ENCODE measurements around the gene ERICH6. TPM values are rescaled to one million over a fixed set of nuclear protein-coding genes. Genes with fewer than 3 reads are reported as not detected.

The ERICH6 gene
- total RNA-seq, 2 experiments from 2014 or later: 0.38 to 0.81 TPM

DNA sequence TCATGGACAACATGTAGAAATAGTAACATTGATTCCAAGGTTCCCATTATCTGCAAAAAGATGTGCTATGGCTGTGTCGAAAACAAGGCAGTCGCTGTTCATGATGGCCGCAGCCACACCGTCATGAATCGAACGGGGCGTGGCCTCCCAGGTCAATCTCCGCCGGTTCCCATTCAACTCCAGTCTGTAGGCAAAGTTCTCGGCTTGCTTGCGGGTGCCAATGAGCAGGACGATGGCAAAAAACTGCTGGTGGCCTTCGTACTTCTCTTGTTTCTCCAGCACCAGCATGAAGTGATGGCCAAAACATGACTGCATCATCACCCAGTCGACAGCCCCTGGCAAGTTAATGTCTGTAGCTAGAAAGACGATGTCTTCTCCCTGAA, 38.4 kb upstream of the ERICH6 start:
- ChIA-PET POLR2A (interaction anchor here (1.1 to 2.0 kb wide), 2 partner anchors 11 to 20 kb away, joined by 3 to 10 read pairs; no protein-coding TSS in a partner anchor), CTCF (no interaction called here)
- Mint-ChIP-seq H3K4me1 (peaks cover 86% of the 10 kb centered on the region), H3K27me3 (no peaks in the 10 kb centered on the region), H3K36me3 (ENCODE audit: low read depth) (peaks cover 44% of the 10 kb centered on the region), H3K4me3 (no peak overlapping the region), H3K27ac (no peak overlapping the region), H3K9me3 (no peaks in the 10 kb centered on the region)
- no peak for DNase-seq

DNA sequence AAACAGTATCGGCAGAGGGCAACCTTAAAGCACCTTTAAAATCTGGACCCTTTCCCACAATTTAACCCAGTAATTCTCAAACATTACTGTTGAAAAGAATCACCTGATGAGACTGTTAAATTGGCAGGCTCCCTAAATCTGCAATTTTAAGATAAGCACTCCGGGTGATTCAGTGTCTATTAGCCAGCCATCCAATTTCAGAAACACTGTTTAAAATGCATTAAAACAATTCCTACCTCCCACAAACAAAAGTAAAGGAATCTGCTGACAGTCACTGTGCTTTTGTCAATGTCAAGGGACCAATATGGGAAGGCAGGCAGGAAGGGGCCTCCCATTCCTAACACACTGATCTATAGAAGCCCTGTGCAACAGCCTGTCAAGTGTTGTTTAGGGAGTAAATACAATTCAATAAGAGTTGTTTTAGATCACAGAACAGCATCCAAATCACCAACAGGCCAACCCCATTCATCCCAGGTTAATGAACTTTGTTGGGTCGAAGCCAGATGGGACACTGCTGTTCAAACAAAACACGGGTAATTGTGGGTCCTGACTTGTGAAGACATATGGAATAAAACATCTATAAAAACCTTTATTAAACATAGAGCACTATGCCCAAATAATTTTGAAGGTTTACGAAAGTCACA, 37.9 kb upstream of the ERICH6 start:
- CTCF ChIA-PET: no interaction called here
- no peak overlapping the region for H3K27ac Mint-ChIP-seq
- H3K9me3 Mint-ChIP-seq: no peaks in the 10 kb centered on the region
- H3K36me3 Mint-ChIP-seq (ENCODE audit: low read depth): peaks cover 39% of the 10 kb centered on the region
- POLR2A ChIA-PET: interaction anchor here (1.8 kb wide), 1 partner anchor 21 kb away, joined by 21 read pairs; the partner anchor contains the start of gene SIAH2
- no peak overlapping the region for H3K4me3 Mint-ChIP-seq
- peaks cover 84% of the 10 kb centered on the region for H3K4me1 Mint-ChIP-seq
- DNase-seq: no peak
- no peaks in the 10 kb centered on the region for H3K27me3 Mint-ChIP-seq

DNA sequence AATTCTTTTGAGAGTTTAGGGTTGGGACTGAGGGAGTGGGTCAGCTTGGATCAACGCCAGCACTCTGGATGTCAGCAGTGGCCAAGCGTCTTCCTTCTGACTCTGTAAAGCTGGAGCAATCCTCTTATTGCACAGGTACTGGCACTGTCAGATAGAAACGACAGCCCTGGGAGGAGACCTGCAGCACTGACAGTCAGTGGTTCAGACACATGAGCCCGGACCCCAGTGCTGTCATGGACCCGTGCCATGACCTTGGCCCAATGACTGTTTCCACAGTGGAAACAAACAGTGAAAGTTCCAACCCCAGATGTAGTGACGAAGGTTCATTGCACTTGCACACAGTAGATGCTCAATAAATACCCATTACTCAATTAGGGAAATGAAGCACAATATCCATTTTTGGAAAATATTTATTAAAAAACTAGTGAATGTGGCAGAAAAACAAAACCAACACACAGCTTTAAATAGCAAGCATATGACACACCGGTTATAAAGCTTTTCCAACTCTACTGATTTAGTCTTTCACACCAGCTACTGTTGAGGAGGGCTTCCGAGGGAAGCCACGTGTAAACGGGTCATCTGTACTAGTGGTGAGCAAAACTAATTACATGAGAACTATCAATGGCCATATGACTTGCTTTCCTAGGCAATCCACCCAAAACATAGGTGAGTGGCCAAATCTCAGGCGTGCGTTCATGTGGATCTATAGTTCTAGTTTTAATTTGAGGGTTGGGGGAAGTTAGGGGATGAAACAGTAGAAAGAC, 37.2 kb upstream of the ERICH6 start:
- H3K36me3 Mint-ChIP-seq (ENCODE audit: low read depth): peaks cover 38% of the 10 kb centered on the region
- CTCF ChIA-PET: interaction anchor here (0.9 kb wide), 1 partner anchor 20 kb away, joined by 3 read pairs; no protein-coding TSS in a partner anchor
- H3K4me1 Mint-ChIP-seq: peaks cover 79% of the 10 kb centered on the region
- POLR2A ChIA-PET: interaction anchor here (1.8 kb wide), 1 partner anchor 22 kb away, joined by 21 read pairs; the partner anchor contains the start of gene SIAH2
- H3K4me3 Mint-ChIP-seq: no peak overlapping the region
- no peaks in the 10 kb centered on the region for H3K9me3 Mint-ChIP-seq
- H3K27ac Mint-ChIP-seq: peak overlapping the region; percentile 9
- no peak for DNase-seq
- H3K27me3 Mint-ChIP-seq: no peaks in the 10 kb centered on the region

DNA sequence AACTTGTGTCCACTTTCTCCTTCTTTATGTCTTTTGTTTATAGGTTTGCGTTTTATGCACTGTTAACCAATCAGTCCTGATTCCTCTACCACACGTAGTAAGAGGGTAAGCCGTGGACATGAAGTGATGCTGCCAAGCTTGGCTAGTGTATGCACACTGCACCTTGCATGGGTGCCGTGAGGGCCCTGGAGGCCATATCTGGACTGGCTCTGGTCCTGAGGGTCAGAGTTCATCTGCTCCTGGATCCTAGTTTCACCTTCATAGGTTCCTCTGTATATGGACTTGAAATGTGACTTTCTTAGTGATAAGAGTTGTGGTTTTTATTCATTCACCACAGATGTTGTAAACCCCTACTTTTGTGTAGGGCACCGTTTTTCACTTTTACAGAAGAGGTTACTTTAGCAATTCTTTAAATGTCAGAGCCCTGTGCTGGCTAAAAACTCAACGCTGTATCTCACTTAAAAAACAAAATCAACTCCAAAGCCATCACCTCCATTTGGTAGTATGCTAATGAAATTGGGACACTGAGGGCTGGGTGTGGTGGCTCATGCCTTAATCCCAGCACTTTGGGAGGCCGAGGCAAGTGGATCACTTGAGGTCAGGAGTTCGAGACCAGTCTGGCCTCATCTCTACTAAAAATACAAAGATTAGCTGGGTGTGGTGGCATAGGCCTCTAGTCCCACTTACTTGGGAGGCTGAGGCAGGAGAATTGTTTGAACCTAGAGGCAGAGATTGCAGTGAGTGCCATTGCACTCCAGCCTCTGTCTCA, 36.3 kb upstream of the ERICH6 start:
- ChIA-PET POLR2A (interaction anchor here (1.8 kb wide), 1 partner anchor 23 kb away, joined by 21 read pairs; the partner anchor contains the start of gene SIAH2), CTCF (interaction anchor here (0.9 kb wide), 1 partner anchor 21 kb away, joined by 3 read pairs; no protein-coding TSS in a partner anchor)
- Mint-ChIP-seq H3K4me3 (peak overlapping the region; percentile 31), H3K27me3 (no peaks in the 10 kb centered on the region), H3K27ac (peak overlapping the region; percentile 77), H3K9me3 (no peaks in the 10 kb centered on the region), H3K36me3 (ENCODE audit: low read depth) (peaks cover 34% of the 10 kb centered on the region), H3K4me1 (peaks cover 75% of the 10 kb centered on the region)
- DNase-seq: no peak

DNA sequence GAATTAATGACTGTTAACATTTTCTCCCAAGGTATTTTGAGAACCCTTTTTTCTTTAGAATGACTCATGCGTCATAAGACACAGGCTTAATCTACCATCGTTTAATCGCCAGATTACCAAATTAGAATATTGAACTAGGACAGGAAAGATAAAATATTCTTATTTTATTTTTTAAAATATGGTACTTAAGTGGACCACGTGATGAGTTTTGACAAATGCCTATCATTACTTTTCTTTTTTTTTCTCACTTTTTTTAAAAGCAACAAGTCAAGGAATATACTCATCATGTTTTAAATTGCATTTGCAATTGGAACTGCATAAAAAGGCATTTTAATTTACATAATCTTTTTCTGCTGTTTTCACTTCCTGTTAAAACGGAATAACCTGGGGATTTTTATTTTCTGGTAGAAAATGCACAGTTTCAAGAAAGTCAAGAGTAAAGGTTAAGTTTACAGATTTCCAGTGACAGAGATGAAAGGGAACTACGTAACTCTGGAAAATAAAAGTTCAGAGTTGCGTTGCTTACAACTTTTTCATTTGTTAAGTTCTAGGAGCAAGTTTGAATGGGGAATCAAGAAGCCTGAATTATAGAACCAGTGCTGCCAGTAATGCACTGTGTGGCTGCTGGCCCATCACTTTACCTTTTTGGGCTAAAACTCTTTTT, 35.6 kb upstream of the ERICH6 start:
- ChIA-PET POLR2A (no interaction called here), CTCF (no interaction called here)
- Mint-ChIP-seq H3K27me3 (no peaks in the 10 kb centered on the region), H3K27ac (peak overlapping the region; percentile 77), H3K36me3 (ENCODE audit: low read depth) (peaks cover 31% of the 10 kb centered on the region), H3K4me1 (peaks cover 68% of the 10 kb centered on the region), H3K9me3 (no peaks in the 10 kb centered on the region), H3K4me3 (no peak overlapping the region)
- no peak for DNase-seq

DNA sequence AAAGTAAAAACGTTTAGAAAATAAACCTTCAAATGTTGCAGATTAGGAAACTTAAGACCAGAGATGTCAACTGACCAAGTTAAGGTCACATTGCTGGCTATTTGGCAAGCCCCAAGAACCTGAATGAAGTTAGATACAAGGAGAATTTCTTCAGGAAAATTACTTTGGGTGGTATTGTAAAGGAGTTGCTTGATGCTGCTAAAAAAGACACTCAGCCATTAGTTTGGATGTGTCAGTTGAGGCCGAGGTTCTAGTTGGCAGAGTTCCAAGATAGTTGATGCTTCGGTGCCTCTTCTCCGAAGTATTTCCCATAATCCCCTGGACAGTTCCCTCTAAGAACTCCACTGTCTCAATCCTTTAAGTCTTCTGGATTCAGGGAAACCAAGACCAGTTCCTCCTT, 35.0 kb upstream of the ERICH6 start:
- H3K27ac Mint-ChIP-seq: peak overlapping the region; percentile 44
- DNase-seq: no peak
- H3K9me3 Mint-ChIP-seq: no peaks in the 10 kb centered on the region
- ChIA-PET POLR2A (interaction anchor here (0.8 to 1.6 kb wide), 5 partner anchors 17 to 330 kb away, joined by 3 to 39 read pairs (median 4); partner anchors contain the start of genes ERICH6, SIAH2 and TSC22D2), CTCF (interaction anchor here (1.4 kb wide), 1 partner anchor 24 kb away, joined by 4 read pairs; the partner anchor contains the start of gene SIAH2)
- no peak overlapping the region for H3K4me3 Mint-ChIP-seq
- peaks cover 31% of the 10 kb centered on the region for H3K36me3 Mint-ChIP-seq (ENCODE audit: low read depth)
- H3K4me1 Mint-ChIP-seq: peaks cover 66% of the 10 kb centered on the region
- no peaks in the 10 kb centered on the region for H3K27me3 Mint-ChIP-seq

DNA sequence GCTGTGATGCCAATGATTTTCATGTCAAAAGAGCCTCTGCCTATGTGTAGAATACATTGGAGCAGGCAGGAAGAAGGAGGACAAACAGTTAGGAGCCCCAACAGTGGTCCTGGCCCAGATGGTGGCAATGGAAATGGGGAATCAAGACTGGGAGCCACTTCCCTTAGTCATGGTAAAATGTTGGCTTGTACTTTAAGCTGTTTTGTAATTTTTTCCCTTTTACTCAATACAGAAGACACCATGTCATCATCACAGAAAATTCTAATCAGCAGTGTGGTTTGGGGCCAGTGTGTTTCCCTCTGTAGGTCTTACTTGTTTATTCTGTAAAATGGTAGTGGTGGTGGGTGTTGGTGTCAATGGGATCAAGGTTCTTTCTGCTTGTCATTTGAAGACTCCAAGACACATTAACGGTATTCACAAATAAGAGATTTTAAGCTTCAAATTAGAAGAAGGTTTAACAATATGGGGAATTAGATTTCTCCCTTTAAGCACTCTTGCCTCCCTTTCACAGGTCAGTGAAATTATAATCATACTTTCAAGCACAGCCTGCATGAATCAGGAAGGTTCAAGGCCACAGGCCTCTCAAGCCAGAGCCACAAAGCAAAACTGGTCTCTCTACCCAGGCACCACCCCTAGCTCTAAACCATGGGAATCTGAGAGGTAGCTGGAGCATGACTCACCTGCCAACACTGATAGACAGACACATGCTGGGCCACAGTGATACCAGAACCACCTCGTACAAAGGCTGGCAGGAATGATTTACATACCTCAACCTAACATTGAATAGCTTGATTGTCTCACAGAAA, 34.4 kb upstream of the ERICH6 start:
- Mint-ChIP-seq H3K9me3 (no peaks in the 10 kb centered on the region), H3K27me3 (no peaks in the 10 kb centered on the region), H3K4me1 (peaks cover 64% of the 10 kb centered on the region), H3K36me3 (ENCODE audit: low read depth) (peaks cover 25% of the 10 kb centered on the region), H3K4me3 (no peak overlapping the region), H3K27ac (peak overlapping the region; percentile 44)
- ChIA-PET CTCF (interaction anchor here (1.4 kb wide), 1 partner anchor 25 kb away, joined by 4 read pairs; the partner anchor contains the start of gene SIAH2), POLR2A (interaction anchor here (0.8 to 1.6 kb wide), 6 partner anchors 17 to 329 kb away, joined by 3 to 39 read pairs (median 4); partner anchors contain the start of genes ERICH6, SELENOT, SIAH2 and TSC22D2)
- DNase-seq: peak; percentile 34

DNA sequence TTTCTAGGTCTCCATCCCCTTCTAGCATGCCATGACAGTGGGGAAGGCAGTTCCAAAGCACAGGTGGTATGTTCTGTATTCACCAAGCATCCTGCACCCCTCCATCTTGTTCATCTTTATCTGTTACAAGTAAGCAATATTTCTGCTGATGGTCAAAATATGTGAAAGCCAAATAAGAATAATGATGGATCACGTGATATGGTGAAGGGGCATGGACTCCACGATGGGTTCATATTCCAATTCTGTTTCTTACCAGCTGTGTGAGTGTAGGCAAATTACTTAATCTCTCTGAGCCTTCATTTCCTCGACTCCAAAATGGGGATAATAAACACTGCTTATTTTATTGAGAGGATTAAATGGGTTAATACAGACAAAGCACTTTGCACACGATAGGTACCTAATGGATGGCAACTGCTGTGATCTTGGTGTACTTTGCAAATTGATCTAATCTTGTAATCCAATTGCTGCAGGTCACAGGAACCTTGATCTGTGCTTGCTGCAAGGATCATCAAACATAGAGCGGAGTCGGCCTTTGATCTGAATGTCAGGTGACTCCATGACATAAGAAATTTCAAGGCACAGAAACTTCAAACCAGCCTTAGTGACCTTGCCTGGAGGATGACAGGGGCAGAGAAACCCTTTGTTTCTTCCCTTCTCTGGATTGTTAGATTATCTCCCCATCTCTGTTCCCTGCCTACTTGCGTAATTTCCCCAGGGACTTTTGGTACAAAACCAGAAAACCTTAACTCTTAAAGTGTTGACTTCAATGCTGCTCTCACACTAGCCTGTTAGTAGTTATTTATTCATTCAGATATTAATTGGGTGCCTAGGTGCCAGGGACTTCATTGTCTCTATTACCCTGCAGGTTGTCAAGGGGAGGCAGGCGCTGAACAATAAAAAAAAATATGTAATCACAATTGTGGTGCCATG, 33.4 kb upstream of the ERICH6 start:
- Mint-ChIP-seq H3K27ac (peak overlapping the region; percentile 44), H3K4me3 (no peak overlapping the region), H3K36me3 (ENCODE audit: low read depth) (peaks cover 18% of the 10 kb centered on the region), H3K4me1 (peaks cover 57% of the 10 kb centered on the region), H3K9me3 (no peaks in the 10 kb centered on the region), H3K27me3 (no peaks in the 10 kb centered on the region)
- POLR2A ChIA-PET: interaction anchor here (1.0 to 1.6 kb wide), 5 partner anchors 26 to 328 kb away, joined by 3 to 39 read pairs (median 3); partner anchors contain the start of genes ERICH6, SELENOT, SIAH2 and TSC22D2
- no peak for DNase-seq
- CTCF ChIA-PET: interaction anchor here (1.4 kb wide), 1 partner anchor 26 kb away, joined by 4 read pairs; the partner anchor contains the start of gene SIAH2

DNA sequence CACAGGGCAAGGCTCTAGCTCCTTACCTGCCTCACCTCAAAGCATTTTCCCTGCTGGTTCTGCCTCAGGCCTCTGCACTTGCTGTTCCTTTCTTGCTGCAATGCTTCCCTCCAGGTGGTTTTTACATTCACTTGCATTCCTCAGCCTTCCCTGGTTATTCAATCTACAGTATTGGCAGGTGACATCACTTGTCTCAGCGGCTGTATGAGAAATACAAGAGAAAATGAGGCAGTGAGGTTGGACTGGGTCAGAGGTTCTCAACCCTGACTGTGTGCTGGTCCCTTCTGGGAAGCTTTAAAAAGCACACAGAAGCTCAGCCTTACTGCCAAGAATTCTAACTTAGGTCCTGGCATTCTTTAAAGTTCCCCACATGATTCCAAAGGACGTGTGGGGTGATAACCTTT, 32.6 kb upstream of the ERICH6 start:
- DNase-seq: no peak
- Mint-ChIP-seq H3K9me3 (no peaks in the 10 kb centered on the region), H3K36me3 (ENCODE audit: low read depth) (peaks cover 9% of the 10 kb centered on the region), H3K27ac (no peak overlapping the region), H3K27me3 (no peaks in the 10 kb centered on the region), H3K4me3 (no peak overlapping the region), H3K4me1 (peaks cover 48% of the 10 kb centered on the region)
- CTCF ChIA-PET: interaction anchor here (1.7 kb wide), 1 partner anchor 14 kb away, joined by 6 read pairs; no protein-coding TSS in a partner anchor
- POLR2A ChIA-PET: interaction anchor here (2.3 to 4.3 kb wide), 2 partner anchors 24 to 27 kb away, joined by 9 to 21 read pairs; partner anchors contain the start of gene SIAH2

DNA sequence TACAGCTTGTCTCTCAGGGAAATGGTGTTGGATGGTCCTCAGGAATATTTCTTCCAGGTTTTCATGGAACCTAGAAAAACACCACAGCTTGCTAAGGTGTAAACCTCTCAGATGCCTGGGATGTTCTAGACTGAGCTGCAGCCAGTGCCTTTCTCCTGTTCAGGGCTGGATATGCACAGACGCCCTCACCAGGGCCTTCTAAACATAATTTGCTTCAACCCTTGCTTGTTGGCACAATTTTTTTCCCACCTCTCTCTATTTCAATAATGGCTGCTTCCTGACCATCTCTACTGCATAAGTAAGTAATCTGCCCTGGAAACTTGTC, 31.0 kb upstream of the ERICH6 start:
- no peak overlapping the region for H3K4me3 Mint-ChIP-seq
- H3K27me3 Mint-ChIP-seq: no peaks in the 10 kb centered on the region
- peaks cover under 1% of the 10 kb centered on the region for H3K36me3 Mint-ChIP-seq (ENCODE audit: low read depth)
- peaks cover 33% of the 10 kb centered on the region for H3K4me1 Mint-ChIP-seq
- no peaks in the 10 kb centered on the region for H3K9me3 Mint-ChIP-seq
- DNase-seq: no peak
- no peak overlapping the region for H3K27ac Mint-ChIP-seq
- POLR2A ChIA-PET: interaction anchor here (2.3 to 4.3 kb wide), 2 partner anchors 26 to 29 kb away, joined by 9 to 21 read pairs; partner anchors contain the start of gene SIAH2
- CTCF ChIA-PET: interaction anchor here (1.1 to 1.7 kb wide), 3 partner anchors 13 to 29 kb away, joined by 3 to 6 read pairs (median 4); partner anchors contain the start of gene SIAH2
